GM18520 (cell line): ENCODE data around the gene NR1H3.
"Not testable (repeated sequence)": the region's sequence is repeated elsewhere in the genome, so short reads cannot be mapped to it uniquely, and the experiment has no call there.

Experiments
- ATAC-seq: cut with Tn5 transposase; IDR thresholded peaks from one replicate; pipeline ENCODE4 v1.9.1; 2021; ENCODE audit not compliant: unreplicated experiment

The NR1H3 gene

GRCh38 chr11:47257517-47258316, at the start of gene NR1H3:
Gene NR1H3, plus strand, starts transcription at chr11:47257996. Its CDS starts 1,221 bp downstream, at chr11:47259217.
- no peak for ATAC-seq

- ATAC-seq: not testable (repeated sequence)
Observed at GRCh38 chr11:47208008-47208552, 49.7 kb upstream of the NR1H3 start.

GRCh38 chr11:47208628-47209027, 49.2 kb upstream of the NR1H3 start:
- ATAC-seq: no peak

- ATAC-seq: no peak
Observed at GRCh38 chr11:47212938-47213337, 44.9 kb upstream of the NR1H3 start.

- ATAC-seq: peak; percentile 71
Observed at GRCh38 chr11:47213950-47214565, 43.7 kb upstream of the NR1H3 start.

- no peak for ATAC-seq
Observed at GRCh38 chr11:47215366-47215910, 42.4 kb upstream of the NR1H3 start.

GRCh38 chr11:47216121-47216798, 41.5 kb upstream of the NR1H3 start:
- ATAC-seq: peak; percentile 22

- no peak for ATAC-seq
Observed at GRCh38 chr11:47220401-47220821, 37.4 kb upstream of the NR1H3 start.

GRCh38 chr11:47222696-47223095, 35.1 kb upstream of the NR1H3 start:
- ATAC-seq: no peak

- ATAC-seq: peak; percentile 71
Observed at GRCh38 chr11:47225552-47226400, 32.0 kb upstream of the NR1H3 start.

GRCh38 chr11:47229161-47229560, 28.6 kb upstream of the NR1H3 start:
- ATAC-seq: no peak

GRCh38 chr11:47233051-47233450, 24.7 kb upstream of the NR1H3 start:
- ATAC-seq: no peak

- no peak for ATAC-seq
Observed at GRCh38 chr11:47233989-47234668, 23.7 kb upstream of the NR1H3 start.

GRCh38 chr11:47234669-47235100, 23.1 kb upstream of the NR1H3 start:
- ATAC-seq: no peak

GRCh38 chr11:47235163-47235562, 22.6 kb upstream of the NR1H3 start:
- no peak for ATAC-seq

- no peak for ATAC-seq
Observed at GRCh38 chr11:47236482-47236881, 21.3 kb upstream of the NR1H3 start.

GRCh38 chr11:47239852-47240251, 17.9 kb upstream of the NR1H3 start:
- ATAC-seq: no peak

GRCh38 chr11:47241841-47242301, 15.9 kb upstream of the NR1H3 start:
- no peak for ATAC-seq

- no peak for ATAC-seq
Observed at GRCh38 chr11:47242596-47243192, 15.1 kb upstream of the NR1H3 start.
